MM.1S (cell line): ENCODE results near the gene SCAND1.

ENCODE experiments used
- DNase-seq: peaks from one replicate; pipeline ENCODE4 v3.0.0-alpha.2; 2015
- H2AFZ ChIP-seq: fragments of 300-600 bp; sonication (generic); 2 replicates; pipeline ENCODE4 v1.6.0; 2016; ENCODE audit warnings: antibody characterized with exemption, low read length
- H3F3A ChIP-seq: fragments of 300-600 bp; sonication (generic); 2 replicates; pipeline ENCODE4 v1.6.1; 2016; ENCODE audit warnings: mild to moderate bottlenecking, antibody characterized with exemption, low read length, moderate library complexity, mixed read lengths; ENCODE audit not compliant: insufficient read depth
- H3K27ac ChIP-seq: fragments of 300-600 bp; sonication (generic); 2 replicates; pipeline ENCODE4 v1.5.1; 2016; ENCODE audit warnings: mild to moderate bottlenecking, low read length
- H3K27me3 ChIP-seq: fragments of 300-600 bp; sonication (generic); replicated peaks from 2 replicates; pipeline ENCODE4 v1.6.0; 2016; ENCODE audit warnings: low read length; ENCODE audit not compliant: insufficient read depth
- H3K36me3 ChIP-seq: fragments of 300-600 bp; sonication (generic); replicated peaks from 2 replicates; pipeline ENCODE4 v1.6.1; 2016; ENCODE audit warnings: mild to moderate bottlenecking, low read length, mixed read lengths; ENCODE audit not compliant: insufficient read depth
- H3K4me1 ChIP-seq: fragments of 300-600 bp; sonication (generic); 2 replicates; pipeline ENCODE4 v1.6.1; 2016; ENCODE audit warnings: low read length, mixed read lengths
- H3K4me2 ChIP-seq: fragments of 300-600 bp; sonication (generic); 2 replicates; pipeline ENCODE4 v1.6.0; 2016; ENCODE audit warnings: low read depth, low read length
- H3K4me3 ChIP-seq: fragments of 300-600 bp; sonication (generic); 2 replicates; pipeline ENCODE4 v1.5.1; 2016; ENCODE audit warnings: low read length, mixed read lengths
- H3K79me2 ChIP-seq: fragments of 300-600 bp; sonication (generic); 2 replicates; pipeline ENCODE4 v1.6.1; 2016; ENCODE audit warnings: mixed run types, low read length, mixed read lengths
- H3K9ac ChIP-seq: fragments of 300-600 bp; sonication (generic); 2 replicates; pipeline ENCODE4 v1.6.1; 2016; ENCODE audit warnings: low read length, mixed read lengths
- H3K9me2 ChIP-seq: fragments of 300-600 bp; sonication (generic); replicated peaks from 2 replicates; pipeline ENCODE4 v1.6.1; 2016; ENCODE audit warnings: mild to moderate bottlenecking, low read length, mixed read lengths; ENCODE audit not compliant: insufficient read depth
- H3K9me3 ChIP-seq: fragments of 300-600 bp; sonication (generic); replicated peaks from 2 replicates; pipeline ENCODE4 v1.6.1; 2016; ENCODE audit warnings: mild to moderate bottlenecking, low read length, mixed read lengths; ENCODE audit not compliant: insufficient read depth
- H4K20me1 ChIP-seq: fragments of 300-600 bp; sonication (generic); 2 replicates; pipeline ENCODE4 v1.6.1; 2016; ENCODE audit warnings: mild to moderate bottlenecking, low read length, moderate library complexity, mixed read lengths; ENCODE audit not compliant: insufficient read depth
- EZH2 ChIP-seq: fragments of 300-600 bp; sonication (generic); optimal IDR thresholded peaks from 2 replicates; pipeline ENCODE3; 2017; ENCODE audit warnings: low read depth, mild to moderate bottlenecking, antibody characterized with exemption, low read length, mixed read lengths
- EZH2phosphoT487 ChIP-seq: fragments of 300-600 bp; sonication (generic); IDR thresholded peaks from 2 replicates; pipeline ENCODE4 v1.6.1; 2018; ENCODE audit warnings: antibody characterized with exemption, low read length
- TF ChIP-seq, protein P1 (sequence below): fragments of 300-600 bp; sonication (generic); IDR thresholded peaks from 2 replicates; pipeline ENCODE4 v1.5.1; 2016; ENCODE audit warnings: antibody characterized with exemption, low read length, mixed read lengths

The SCAND1 gene

DNA sequence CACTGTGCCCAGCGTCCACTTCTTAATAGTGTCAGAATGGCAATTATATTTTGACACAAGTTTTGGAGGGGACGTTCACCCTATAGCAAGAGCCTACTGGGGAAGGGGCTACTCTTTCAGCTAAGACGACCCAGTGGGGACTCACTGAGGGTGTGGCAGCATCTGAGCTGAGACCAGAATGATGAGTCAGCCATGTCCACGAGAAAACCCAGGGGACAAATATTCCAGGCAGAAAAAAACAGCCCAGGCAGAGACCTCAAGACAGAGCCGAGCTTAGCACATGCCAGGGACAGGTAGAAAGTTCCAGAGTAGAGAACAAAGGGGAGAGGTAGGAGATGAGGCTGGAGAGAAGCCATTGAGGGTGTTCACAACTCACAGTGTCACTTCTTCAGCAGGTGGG is 25.2 kb upstream of the SCAND1 start:
- TF ChIP-seq EZH2: no peak
- TF ChIP-seq EZH2phosphoT487: no peak
- TF ChIP-seq, protein P1, sequence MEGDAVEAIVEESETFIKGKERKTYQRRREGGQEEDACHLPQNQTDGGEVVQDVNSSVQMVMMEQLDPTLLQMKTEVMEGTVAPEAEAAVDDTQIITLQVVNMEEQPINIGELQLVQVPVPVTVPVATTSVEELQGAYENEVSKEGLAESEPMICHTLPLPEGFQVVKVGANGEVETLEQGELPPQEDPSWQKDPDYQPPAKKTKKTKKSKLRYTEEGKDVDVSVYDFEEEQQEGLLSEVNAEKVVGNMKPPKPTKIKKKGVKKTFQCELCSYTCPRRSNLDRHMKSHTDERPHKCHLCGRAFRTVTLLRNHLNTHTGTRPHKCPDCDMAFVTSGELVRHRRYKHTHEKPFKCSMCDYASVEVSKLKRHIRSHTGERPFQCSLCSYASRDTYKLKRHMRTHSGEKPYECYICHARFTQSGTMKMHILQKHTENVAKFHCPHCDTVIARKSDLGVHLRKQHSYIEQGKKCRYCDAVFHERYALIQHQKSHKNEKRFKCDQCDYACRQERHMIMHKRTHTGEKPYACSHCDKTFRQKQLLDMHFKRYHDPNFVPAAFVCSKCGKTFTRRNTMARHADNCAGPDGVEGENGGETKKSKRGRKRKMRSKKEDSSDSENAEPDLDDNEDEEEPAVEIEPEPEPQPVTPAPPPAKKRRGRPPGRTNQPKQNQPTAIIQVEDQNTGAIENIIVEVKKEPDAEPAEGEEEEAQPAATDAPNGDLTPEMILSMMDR: no peak
- H3K27ac ChIP-seq: no peak overlapping the region
- no peak overlapping the region for H3K9ac ChIP-seq
- H3K9me3 ChIP-seq: no peaks in the 10 kb centered on the region
- no peaks in the 10 kb centered on the region for H3K27me3 ChIP-seq
- no peak overlapping the region for H2AFZ ChIP-seq
- H4K20me1 ChIP-seq: no peaks in the 10 kb centered on the region
- no peak for DNase-seq
- 0 out of 2 replicates have a peak, but pooled peaks cover 4% of the 10 kb centered on the region for H3K4me1 ChIP-seq
- no peak overlapping the region for H3K4me3 ChIP-seq
- no peaks in the 10 kb centered on the region for H3K36me3 ChIP-seq
- H3K9me2 ChIP-seq: no peaks in the 10 kb centered on the region
- no peak overlapping the region for H3K4me2 ChIP-seq
- H3F3A ChIP-seq: 0 out of 2 replicates have a peak, but pooled peaks cover 5% of the 10 kb centered on the region
- no peaks in the 10 kb centered on the region for H3K79me2 ChIP-seq

- DNase-seq: no peak
- no peaks in the 10 kb centered on the region for H3K9me2 ChIP-seq
- H4K20me1 ChIP-seq: no peaks in the 10 kb centered on the region
- no peaks in the 10 kb centered on the region for H3K9me3 ChIP-seq
- H3K4me3 ChIP-seq: no peak overlapping the region
- no peak for TF ChIP-seq EZH2phosphoT487
- TF ChIP-seq, protein P1: no peak
- TF ChIP-seq EZH2: no peak
- H3K27me3 ChIP-seq: no peaks in the 10 kb centered on the region
- no peaks in the 10 kb centered on the region for H3K79me2 ChIP-seq
- no peak overlapping the region for H3K4me2 ChIP-seq
- 0 out of 2 replicates have a peak, but pooled peaks cover 4% of the 10 kb centered on the region for H3K4me1 ChIP-seq
- H3K36me3 ChIP-seq: no peaks in the 10 kb centered on the region
- H3K27ac ChIP-seq: no peak overlapping the region
- no peak overlapping the region for H3K9ac ChIP-seq
- 0 out of 2 replicates have a peak, but pooled peaks cover 5% of the 10 kb centered on the region for H3F3A ChIP-seq
- no peak overlapping the region for H2AFZ ChIP-seq
Observed at GRCh38 chr20:35978041-35978513, 23.8 kb upstream of the SCAND1 start.

GRCh38 chr20:35975576-35976373 is 21.5 kb upstream of the SCAND1 start:
- no peaks in the 10 kb centered on the region for H3K79me2 ChIP-seq
- no peaks in the 10 kb centered on the region for H4K20me1 ChIP-seq
- no peak overlapping the region for H3K9ac ChIP-seq
- no peak for TF ChIP-seq EZH2phosphoT487
- TF ChIP-seq EZH2: no peak
- H2AFZ ChIP-seq: 0 out of 2 replicates have a peak overlapping the region, but pooled peaks have one; percentile 23
- no peak overlapping the region for H3K27ac ChIP-seq
- no peaks in the 10 kb centered on the region for H3K9me2 ChIP-seq
- no peaks in the 10 kb centered on the region for H3K9me3 ChIP-seq
- H3K36me3 ChIP-seq: no peaks in the 10 kb centered on the region
- H3K4me2 ChIP-seq: no peak overlapping the region
- H3K4me1 ChIP-seq: 0 out of 2 replicates have a peak, but pooled peaks cover 4% of the 10 kb centered on the region
- peak; percentile 9 for DNase-seq
- H3K27me3 ChIP-seq: no peaks in the 10 kb centered on the region
- H3K4me3 ChIP-seq: no peak overlapping the region
- 0 out of 2 replicates have a peak, but pooled peaks cover 5% of the 10 kb centered on the region for H3F3A ChIP-seq
